NCI-H1930 (cell line): ENCODE results near the gene GALR2.

Experiments
- DNase-seq, 2 experiments: peaks; one replicate each; lab custom pipeline; 2025; lab: John Stamatoyannopoulos, UW

The GALR2 gene

DNA sequence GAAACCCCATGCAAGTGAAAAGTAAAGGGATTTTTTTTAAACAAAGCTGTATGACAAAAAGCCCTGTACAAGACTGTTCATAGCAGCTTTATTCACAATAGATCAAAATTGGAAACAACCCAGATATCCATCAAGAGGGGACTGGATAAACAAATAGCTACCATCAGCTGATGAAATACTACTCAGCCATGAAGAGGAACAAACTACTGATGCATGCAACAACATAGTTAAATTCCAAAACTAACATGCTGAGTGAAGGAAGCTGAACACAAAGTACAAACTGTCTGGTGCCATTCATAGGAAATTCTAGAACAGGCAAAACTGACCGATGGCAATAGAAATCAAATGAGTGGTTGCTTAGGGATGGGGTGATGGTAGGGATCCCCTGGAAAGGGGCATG lies 51.3 kb downstream of the GALR2 start:
- no peak for DNase-seq
